Measurements from ENCODE around the gene OR52L1.

OR52L1 gene

DNA sequence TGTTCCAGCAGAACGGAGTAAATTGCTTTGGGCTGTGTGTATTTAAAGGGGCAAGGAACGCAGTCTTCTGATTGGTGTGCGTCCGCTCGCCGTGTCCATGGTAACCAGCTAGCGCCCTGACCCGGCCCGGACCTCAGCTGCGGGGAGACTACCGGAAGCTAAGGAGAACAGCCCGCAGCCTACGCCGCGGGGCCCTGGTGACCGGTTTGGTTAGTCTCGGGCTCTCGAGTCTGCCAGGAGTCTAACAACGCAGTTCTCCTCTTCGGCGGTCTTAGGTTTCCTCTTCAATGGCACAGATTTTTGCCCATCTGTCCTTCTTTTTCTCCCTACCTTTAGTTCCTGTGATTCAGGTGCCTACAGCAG is 48.2 kb downstream of the OR52L1 start:
- DNase-seq, result no peak

DNA sequence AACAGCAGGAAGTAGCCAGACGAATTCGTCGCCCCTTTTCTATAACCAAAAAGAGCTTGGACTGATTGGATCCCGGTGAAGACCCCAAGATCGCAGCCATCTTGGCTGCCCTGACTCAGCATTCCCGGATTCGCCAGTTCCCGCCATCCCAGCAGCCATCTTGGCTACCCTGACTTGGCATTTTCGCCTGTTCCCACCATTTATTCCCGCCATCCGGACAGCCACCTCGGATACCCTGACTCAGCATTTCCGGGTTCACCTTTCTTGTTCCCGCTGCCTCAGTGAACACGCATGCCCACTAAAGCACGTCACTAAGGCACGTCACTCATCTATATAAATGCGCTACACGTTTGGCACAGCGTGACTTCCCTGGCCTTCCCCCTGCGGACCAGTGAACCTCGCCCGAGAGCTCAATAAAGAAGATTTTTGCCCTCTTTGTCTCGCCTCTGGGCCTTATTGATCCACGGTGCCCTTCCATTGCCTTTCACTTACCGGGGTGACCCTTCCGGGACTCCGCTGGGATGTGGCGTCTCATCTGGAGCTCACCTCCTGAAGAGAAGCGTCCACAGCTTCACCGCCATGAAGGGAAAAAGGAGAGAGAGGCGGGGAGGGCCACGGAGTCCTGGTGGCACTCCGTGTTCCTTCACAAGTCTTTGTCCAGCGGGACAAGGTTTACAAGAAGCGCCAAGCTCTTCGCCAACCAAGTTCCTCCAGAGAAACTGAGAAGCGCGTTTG is 48.8 kb downstream of the OR52L1 start:
- no peak for DNase-seq

Measured in CD4-positive, alpha-beta T cell treated with Interleukin-10 for 1 hour (primary cell).